Articular chondrocyte of knee joint (primary cell): ENCODE measurements around the gene WAPL. TPM values are rescaled to one million over a fixed set of nuclear protein-coding genes. Genes with fewer than 3 reads are reported as not detected.

Source experiments
- small RNA-seq: library from RNA; depleted of rRNA; stranded (forward); fragments of <200 nt; gene quantifications from one replicate; pipeline ENCODE3, GENCODE V24; 2012
- total RNA-seq: library from RNA; depleted of rRNA; stranded (reverse); fragments of >200 nt; gene quantifications from 2 replicates; pipeline ENCODE4 v1.2.3, GENCODE V29; 2012

Gene WAPL
- total RNA-seq: 46.5 and 51.3 TPM in 2 replicates

GRCh38 chr10:86521678-86522509 is at the start of gene WAPL:
Gene WAPL, minus strand, starts transcription at chr10:86521792. Its CDS starts 3,723 bp downstream, at chr10:86518069.

Small RNAs within 50 kb of the gene (small RNA-seq; reads per million reads assigned to genes)
- gene RNU6-780P: not detected

Other genes with a start within 250 kb of the WAPL start
- gene GRID1, start 155.0 kb downstream of the WAPL start, total RNA-seq: not detected in 2 replicates
- gene OPN4, start 132.8 kb upstream of the WAPL start, total RNA-seq: not detected in 2 replicates
- gene LDB3, start 146.7 kb upstream of the WAPL start, total RNA-seq: 0.11 and 0.13 TPM in 2 replicates
- 90.9 and 96.3 TPM in 2 replicates for gene BMPR1A, start 234.8 kb upstream of the WAPL start, total RNA-seq